Measurements from ENCODE around the gene NFATC3.

- TF ChIP-seq CTCF (conservative IDR thresholded peaks at IDR 0.05; ENCODE audit: low read depth, low read length) (peak; percentile 81), EZH2 (IDR thresholded peaks at IDR 0.05; ENCODE audit: low read length, unreplicated experiment) (no peak), EZH2phosphoT487 (IDR thresholded peaks at IDR 0.05; ENCODE audit: borderline replicate concordance, low read length) (no peak)
Measured at GRCh38 chr16:68229431-68230175, 144.4 kb downstream of the NFATC3 start.

Measured in PC-3 (cell line).